GM12892 (cell line): ENCODE measurements around the gene NLGN3.

Source experiments
- DNase-seq: peaks from one replicate; pipeline ENCODE4 v3.0.0; 2011; ENCODE audit not compliant: insufficient read length
- FAIRE-seq: peaks from 2 replicates; lab custom pipeline; 2011; peaks lifted over from hg19 to GRCh38; lab: Jason Lieb, UNC
- POLR2A ChIP-seq: IDR thresholded peaks from 2 replicates; pipeline ENCODE4 v1.6.1; 2011; ENCODE audit warnings: low read depth, low read length, control low read depth
- POLR2AphosphoS5 ChIP-seq: IDR thresholded peaks from 2 replicates; pipeline ENCODE4 v1.6.1; 2011; ENCODE audit warnings: low read depth, low read length, control low read depth
- TAF1 ChIP-seq: IDR thresholded peaks from 2 replicates; pipeline ENCODE4 v1.6.1; 2011; ENCODE audit warnings: low read depth, mild to moderate bottlenecking, control low read depth, low read length, borderline replicate concordance

NLGN3 gene

GRCh38 chrX:71212536-71212935, 67.9 kb downstream of the NLGN3 start:
- FAIRE-seq (no peak), DNase-seq (no peak)
- TF ChIP-seq POLR2AphosphoS5 (no peak), POLR2A (no peak)

GRCh38 chrX:71214152-71214551, 69.5 kb downstream of the NLGN3 start:
- no peak for TF ChIP-seq POLR2AphosphoS5
- no peak for TF ChIP-seq POLR2A
- no peak for TF ChIP-seq TAF1
- no peak for FAIRE-seq
- no peak for DNase-seq

GRCh38 chrX:71214604-71215337, 70.1 kb downstream of the NLGN3 start:
- FAIRE-seq (no peak), DNase-seq (no peak)
- TF ChIP-seq TAF1 (no peak), POLR2AphosphoS5 (no peak)

GRCh38 chrX:71215338-71215912, 70.8 kb downstream of the NLGN3 start:
- DNase-seq (no peak), FAIRE-seq (no peak)
- TF ChIP-seq POLR2A (no peak), TAF1 (no peak), POLR2AphosphoS5 (no peak)

- DNase-seq (no peak), FAIRE-seq (no peak)
- TF ChIP-seq TAF1: no peak
- TF ChIP-seq POLR2A: no peak
- no peak for TF ChIP-seq POLR2AphosphoS5
Measured at GRCh38 chrX:71216485-71216884, 71.8 kb downstream of the NLGN3 start.

- DNase-seq: no peak
- FAIRE-seq: no peak
- TF ChIP-seq POLR2AphosphoS5: no peak
- no peak for TF ChIP-seq POLR2A
- TF ChIP-seq TAF1: no peak
Measured at GRCh38 chrX:71217298-71217697, 72.7 kb downstream of the NLGN3 start.
